Ishikawa (cell line): Measurements from ENCODE around the gene SREBF1.

Source experiments
- EGR1 ChIP-seq: IDR thresholded peaks from 2 replicates; pipeline ENCODE4 v1.6.1; 2012
- EP300 ChIP-seq: IDR thresholded peaks from 2 replicates; pipeline ENCODE4 v1.6.1; 2012; ENCODE audit warnings: borderline replicate concordance
- FOXM1 ChIP-seq: IDR thresholded peaks from 2 replicates; pipeline ENCODE4 v1.6.1; 2012; ENCODE audit warnings: low read depth, borderline replicate concordance
- MAX ChIP-seq: IDR thresholded peaks from 2 replicates; pipeline ENCODE4 v1.6.1; 2012
- RAD21 ChIP-seq: IDR thresholded peaks from 2 replicates; pipeline ENCODE4 v1.6.1; 2012; ENCODE audit warnings: low read depth
- REST ChIP-seq: IDR thresholded peaks from 2 replicates; pipeline ENCODE4 v1.6.1; 2012; ENCODE audit warnings: low read depth, mild to moderate bottlenecking
- TAF1 ChIP-seq: IDR thresholded peaks from 2 replicates; pipeline ENCODE4 v1.6.1; 2012; ENCODE audit warnings: low read depth, mild to moderate bottlenecking
- TCF12 ChIP-seq: IDR thresholded peaks from 2 replicates; pipeline ENCODE4 v1.6.1; 2012; ENCODE audit warnings: low read depth
- TEAD4 ChIP-seq: IDR thresholded peaks from 2 replicates; pipeline ENCODE4 v1.6.1; 2012

- TF ChIP-seq MAX: no peak
- TF ChIP-seq EGR1: no peak
- TF ChIP-seq TAF1: no peak
- TF ChIP-seq TEAD4: no peak
- no peak for TF ChIP-seq EP300
- TF ChIP-seq REST: no peak
- no peak for TF ChIP-seq RAD21
- TF ChIP-seq FOXM1: no peak
- TF ChIP-seq TCF12: no peak
These were observed 1.8 kb downstream of the SREBF1 start for GRCh38 chr17:17834974-17835373.
